HFFc6 (cell line): ENCODE data around the gene RAB11A. TPM values are rescaled to one million over a fixed set of nuclear protein-coding genes. Genes with fewer than 3 reads are reported as not detected.

Source experiments
- DNase-seq: peaks from one replicate; pipeline ENCODE4 v3.0.0-alpha.2; 2018
- H3K27ac Mint-ChIP-seq: 2 replicates; pipeline ENCODE4 v1.8.0; 2020; ENCODE audit warnings: mild to moderate bottlenecking, mixed read lengths
- H3K27me3 Mint-ChIP-seq: 2 replicates; pipeline ENCODE4 v1.8.0; 2021; ENCODE audit warnings: mild to moderate bottlenecking, moderate library complexity, mixed read lengths; ENCODE audit not compliant: insufficient read depth
- H3K36me3 Mint-ChIP-seq: 2 replicates; pipeline ENCODE4 v1.8.0; 2021; ENCODE audit warnings: low read depth, mixed read lengths
- H3K4me1 Mint-ChIP-seq: 2 replicates; pipeline ENCODE4 v1.8.0; 2020; ENCODE audit warnings: low read depth, mixed read lengths
- H3K4me3 Mint-ChIP-seq: 2 replicates; pipeline ENCODE4 v1.8.0; 2020; ENCODE audit warnings: mild to moderate bottlenecking, moderate library complexity, mixed read lengths
- H3K9me3 Mint-ChIP-seq: 2 replicates; pipeline ENCODE4 v1.8.0; 2020; ENCODE audit warnings: mild to moderate bottlenecking, mixed read lengths
- CTCF ChIP-seq: fragments of 200-600 bp; sonication (generic); IDR thresholded peaks from 2 replicates; pipeline ENCODE4 v1.5.0; 2021; ENCODE audit warnings: antibody characterized with exemption, mild to moderate bottlenecking
- total RNA-seq, 6 experiments: library from RNA; stranded (reverse); fragmentation: NEBNext Ultra II Directional; extraction: Animal tissue kit (Norgen Biotek cat#: 25700); gene quantifications; 2 replicates in 1 of 6; 3 replicates in 5 of 6; pipeline ENCODE4 v1.2.3, GENCODE V29; 2021

Gene RAB11A
- total RNA-seq, 6 experiments from 2014 or later: 193 to 236 (median 223) TPM

- no peak for TF ChIP-seq CTCF
- Mint-ChIP-seq H3K4me1 (no peaks in the 10 kb centered on the region), H3K27me3 (peaks cover 7% of the 10 kb centered on the region), H3K9me3 (no peaks in the 10 kb centered on the region), H3K36me3 (no peaks in the 10 kb centered on the region), H3K4me3 (no peak overlapping the region), H3K27ac (no peak overlapping the region)
- no peak for DNase-seq
These were observed 57.6 kb downstream of the RAB11A start for GRCh38 chr15:65926899-65927298.

- Mint-ChIP-seq H3K36me3 (no peaks in the 10 kb centered on the region), H3K4me1 (no peaks in the 10 kb centered on the region), H3K27me3 (peaks cover 8% of the 10 kb centered on the region), H3K27ac (no peak overlapping the region), H3K4me3 (no peak overlapping the region), H3K9me3 (no peaks in the 10 kb centered on the region)
- no peak for DNase-seq
- peak; percentile 65 for TF ChIP-seq CTCF
These were observed 58.3 kb downstream of the RAB11A start for GRCh38 chr15:65927545-65927944.

GRCh38 chr15:65929573-65929972, 60.3 kb downstream of the RAB11A start:
- Mint-ChIP-seq H3K36me3 (no peaks in the 10 kb centered on the region), H3K9me3 (no peaks in the 10 kb centered on the region), H3K4me3 (no peak overlapping the region), H3K27ac (no peak overlapping the region), H3K27me3 (peaks cover 13% of the 10 kb centered on the region), H3K4me1 (no peaks in the 10 kb centered on the region)
- no peak for DNase-seq
- no peak for TF ChIP-seq CTCF

DNA sequence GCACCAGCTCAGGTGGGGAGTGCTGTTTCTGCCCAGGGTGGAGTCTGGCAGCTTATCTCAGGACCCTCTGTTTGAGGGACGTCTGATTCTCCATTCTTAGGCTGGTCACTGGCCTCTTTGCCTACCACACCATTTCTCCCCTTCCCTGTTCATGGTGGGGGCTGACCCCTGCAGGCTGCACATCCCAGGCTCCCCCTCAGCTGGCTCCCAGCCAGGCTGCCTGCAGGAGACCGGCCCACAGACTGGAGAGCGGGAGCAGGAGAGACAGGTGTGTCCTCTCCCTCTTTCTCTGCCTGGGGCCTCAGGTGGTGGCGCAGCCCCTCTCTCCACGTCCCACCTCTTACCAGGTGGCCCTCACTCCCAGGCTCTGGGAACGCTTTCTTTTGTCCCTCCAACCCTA, 60.8 kb downstream of the RAB11A start:
- DNase-seq: no peak
- no peaks in the 10 kb centered on the region for H3K36me3 Mint-ChIP-seq
- TF ChIP-seq CTCF: no peak
- no peak overlapping the region for H3K4me3 Mint-ChIP-seq
- peaks cover 13% of the 10 kb centered on the region for H3K27me3 Mint-ChIP-seq
- no peak overlapping the region for H3K27ac Mint-ChIP-seq
- H3K9me3 Mint-ChIP-seq: no peaks in the 10 kb centered on the region
- H3K4me1 Mint-ChIP-seq: no peaks in the 10 kb centered on the region

- Mint-ChIP-seq H3K9me3 (no peaks in the 10 kb centered on the region), H3K27ac (no peak overlapping the region), H3K36me3 (no peaks in the 10 kb centered on the region), H3K4me1 (no peaks in the 10 kb centered on the region), H3K27me3 (peaks cover 13% of the 10 kb centered on the region), H3K4me3 (no peak overlapping the region)
- TF ChIP-seq CTCF: no peak
- no peak for DNase-seq
These were observed 61.9 kb downstream of the RAB11A start for GRCh38 chr15:65931221-65931620.

DNA sequence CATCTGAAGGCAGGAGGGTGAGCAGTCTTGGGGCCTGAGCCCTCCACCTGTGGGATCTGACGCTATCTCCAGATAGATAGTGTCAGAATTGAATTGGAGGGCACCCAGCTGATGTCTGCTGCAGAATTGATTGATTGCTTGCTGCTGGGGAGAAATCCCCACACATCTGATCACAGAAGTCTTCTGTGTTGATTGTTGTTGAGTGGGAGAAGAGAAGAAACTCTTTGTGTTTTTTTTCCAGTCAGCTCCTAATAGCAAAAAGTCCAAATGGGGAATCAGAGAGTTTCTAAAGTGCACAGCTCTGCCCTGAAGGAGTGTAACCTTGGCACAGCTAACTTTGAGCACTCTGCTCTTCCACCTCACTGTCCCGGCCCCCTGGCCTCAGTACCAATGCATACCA, 66.1 kb downstream of the RAB11A start:
- H3K4me3 Mint-ChIP-seq: no peak overlapping the region
- H3K27ac Mint-ChIP-seq: no peak overlapping the region
- no peaks in the 10 kb centered on the region for H3K9me3 Mint-ChIP-seq
- DNase-seq: no peak
- peaks cover 12% of the 10 kb centered on the region for H3K27me3 Mint-ChIP-seq
- H3K36me3 Mint-ChIP-seq: no peaks in the 10 kb centered on the region
- peaks cover 19% of the 10 kb centered on the region for H3K4me1 Mint-ChIP-seq
- no peak for TF ChIP-seq CTCF
